ENCODE results near the gene ZNF527. TPM values are rescaled to one million over a fixed set of nuclear protein-coding genes. Genes with fewer than 3 reads are reported as not detected.

ZNF527 gene
- total and polyA plus RNA-seq, 2 donors from 2014 or later, result 3.6 to 8.2 TPM

GRCh38 chr19:37333457-37333856 lies 37.4 kb upstream of the ZNF527 start:
- no peaks in the 10 kb centered on the region for H3K9me3 ChIP-seq (ENCODE audit: control insufficient read depth in 2 of 3, insufficient read depth in 1 of 3, low read length in 3 of 3)
- H3K27ac ChIP-seq (ENCODE audit: low read depth in 2 of 2, low read length in 2 of 2), result no peak overlapping the region
- FAIRE-seq, result no peak

GRCh38 chr19:37334179-37335071 lies 36.5 kb upstream of the ZNF527 start:
- Histone ChIP-seq H3K4me1 (ENCODE audit: control insufficient read depth in 2 of 3, insufficient read depth in 2 of 3, low read depth in 1 of 3, low read length in 3 of 3) (peaks cover 0 to 15% (median 4%) of the 10 kb centered on the region in 3 donors), H3K27me3 (ENCODE audit: control insufficient read depth, insufficient read depth, low read length) (no peaks in the 10 kb centered on the region), H3K36me3 (ENCODE audit: control insufficient read depth in 2 of 3, insufficient read depth in 3 of 3, low read length in 3 of 3) (no peaks in the 10 kb centered on the region), H3K9ac (ENCODE audit: low read length in 3 of 3) (peak overlapping the region; percentile 90 to 98 (median 92)), H3K9me3 (ENCODE audit: control insufficient read depth in 2 of 3, insufficient read depth in 1 of 3, low read length in 3 of 3) (no peaks in the 10 kb centered on the region), H3K4me3 (ENCODE audit: low read length in 3 of 3) (peak overlapping the region; percentile 89 to 95 (median 93)), H3K27ac (ENCODE audit: low read depth in 2 of 2, low read length in 2 of 2) (peak overlapping the region; percentile 24 to 81)
- TF ChIP-seq CTCF (IDR thresholded peaks at IDR 0.05; ENCODE audit: borderline replicate concordance, extremely low read depth, insufficient read depth), result no peak
- DNase-seq, result peak; percentile 96 to 98 (median 96)
- peak; percentile 42 for FAIRE-seq
- intact Hi-C loops (cut with DNase I), result no loop called here

More at GRCh38 chr19:37333457-37333856, 37.4 kb upstream of the ZNF527 start:
- Histone ChIP-seq H3K4me1 (ENCODE audit: control insufficient read depth in 2 of 3, insufficient read depth in 2 of 3, low read depth in 1 of 3, low read length in 3 of 3) (peaks cover 0 to 15% (median 4%) of the 10 kb centered on the region in 3 donors), H3K27me3 (ENCODE audit: control insufficient read depth, insufficient read depth, low read length) (no peaks in the 10 kb centered on the region), H3K4me3 (ENCODE audit: low read length in 3 of 3) (no peak overlapping the region), H3K36me3 (ENCODE audit: control insufficient read depth in 2 of 3, insufficient read depth in 3 of 3, low read length in 3 of 3) (peaks cover 0 to 6% (median 4%) of the 10 kb centered on the region in 3 donors), H3K9ac (ENCODE audit: low read length in 3 of 3) (no peak overlapping the region)
- intact Hi-C loops (cut with DNase I), result no loop called here
- TF ChIP-seq CTCF (IDR thresholded peaks at IDR 0.05; ENCODE audit: borderline replicate concordance, extremely low read depth, insufficient read depth), result no peak
- DNase-seq, result no peak

- no peak for DNase-seq
- Histone ChIP-seq H3K27ac (ENCODE audit: low read depth in 2 of 2, low read length in 2 of 2) (no peak overlapping the region), H3K27me3 (ENCODE audit: control insufficient read depth, insufficient read depth, low read length) (no peaks in the 10 kb centered on the region), H3K4me1 (ENCODE audit: control insufficient read depth in 2 of 3, insufficient read depth in 2 of 3, low read depth in 1 of 3, low read length in 3 of 3) (no peaks in the 10 kb centered on the region), H3K9ac (ENCODE audit: low read length in 3 of 3) (no peak overlapping the region), H3K36me3 (ENCODE audit: control insufficient read depth in 2 of 3, insufficient read depth in 3 of 3, low read length in 3 of 3) (peaks cover 7 to 20% (median 14%) of the 10 kb centered on the region in 3 donors), H3K9me3 (ENCODE audit: control insufficient read depth in 2 of 3, insufficient read depth in 1 of 3, low read length in 3 of 3) (no peaks in the 10 kb centered on the region), H3K4me3 (ENCODE audit: low read length in 3 of 3) (no peak overlapping the region)
- no peak for TF ChIP-seq CTCF (IDR thresholded peaks at IDR 0.05; ENCODE audit: borderline replicate concordance, extremely low read depth, insufficient read depth)
- FAIRE-seq, result no peak
- intact Hi-C loops (cut with DNase I), result no loop called here
Measured at GRCh38 chr19:37342753-37343152, 28.1 kb upstream of the ZNF527 start.

Data from kidney (tissue), 14 donors.